GM12878 (cell line): ENCODE results near the gene SKAP1. TPM values are rescaled to one million over a fixed set of nuclear protein-coding genes. Genes with fewer than 3 reads are reported as not detected.

Experiments used
- ATAC-seq: fragments of 200-7000 bp; cut with Tn5 transposase; 3 replicates; pipeline ENCODE4 v1.9.1; 2020; ENCODE audit warnings: mild to moderate bottlenecking, moderate library complexity
- BruUV-seq: library from RNA; stranded (reverse); fragments of 400-500 nt; replicated peaks from 2 replicates; lab custom pipeline; 2021; lab: Mats Ljungman, UMichigan
- CTCF ChIA-PET: fragments of 300-600 bp; sonication (Branson Sonifier 250); formaldehyde crosslinking; extraction: SDS; loops from one replicate; lab custom pipeline; 2021; ENCODE audit warnings: inconsistent platforms; lab: Yijun Ruan, JAX
- POLR2A ChIA-PET: fragments of 350-600 bp; formaldehyde crosslinking; extraction: SDS; loops from one replicate; lab custom pipeline; 2021; ENCODE audit warnings: inconsistent platforms; lab: Charles Lee
- RAD21 ChIA-PET: fragments of 300-600 bp; sonication (Branson Sonifier 250); formaldehyde crosslinking; loops from one replicate; lab custom pipeline; 2023; ENCODE audit warnings: antibody characterized with exemption; ENCODE audit not compliant: unreplicated experiment; lab: Charles Lee
- SMC1A ChIA-PET: fragments of 300-600 bp; sonication (Branson Sonifier 250); formaldehyde crosslinking; loops from one replicate; lab custom pipeline; 2023; ENCODE audit not compliant: unreplicated experiment, uncharacterized antibody; lab: Charles Lee
- DNase-seq: peaks from one replicate; pipeline ENCODE4 v3.0.0-alpha.2; 2011; ENCODE audit warnings: low read depth, low spot score
- FAIRE-seq: peaks from 3 replicates; lab custom pipeline; 2011; peaks lifted over from hg19 to GRCh38; lab: Jason Lieb, UNC
- H2AFZ ChIP-seq: 2 replicates; pipeline ENCODE4 v1.6.0; 2011; ENCODE audit warnings: low read depth, low read length, control low read depth; ENCODE audit not compliant: control insufficient read depth
- H3K27ac ChIP-seq: 2 replicates; pipeline ENCODE4 v1.5.1; 2011; ENCODE audit warnings: control low read depth; ENCODE audit not compliant: control insufficient read depth, insufficient read depth
- H3K27me3 ChIP-seq, 2 experiments: replicated peaks in 1 of 2; 2 replicates each; pipeline versions ENCODE4 v1.6.0 to v1.6.1; 2011; ENCODE audit warnings: low read length in 1 of 2; ENCODE audit not compliant: control insufficient read depth in 2 of 2, insufficient read depth in 2 of 2
- H3K36me3 ChIP-seq, 2 experiments: 2 replicates each; pipeline ENCODE4 v1.5.1; 2011; ENCODE audit warnings: low read length in 1 of 2; ENCODE audit not compliant: control insufficient read depth in 2 of 2, insufficient read depth in 2 of 2
- H3K4me1 ChIP-seq: 2 replicates; pipeline ENCODE4 v1.6.1; 2011; ENCODE audit warnings: mild to moderate bottlenecking, low read length, moderate library complexity, mixed read lengths; ENCODE audit not compliant: control insufficient read depth, insufficient read depth
- H3K4me2 ChIP-seq: 2 replicates; pipeline ENCODE4 v1.6.0; 2011; ENCODE audit warnings: control low read depth; ENCODE audit not compliant: control insufficient read depth, insufficient read depth
- H3K4me3 ChIP-seq: fragments of 200-600 bp; sonication (generic); 2 replicates; pipeline ENCODE4 v1.5.1; 2016
- H3K79me2 ChIP-seq: 2 replicates; pipeline ENCODE4 v1.6.0; 2011; ENCODE audit warnings: low read length; ENCODE audit not compliant: control insufficient read depth, insufficient read depth
- H3K9ac ChIP-seq: 2 replicates; pipeline ENCODE4 v1.8.0; 2011; ENCODE audit warnings: low read length, control low read depth, mixed read lengths; ENCODE audit not compliant: control insufficient read depth, insufficient read depth
- H3K9me3 ChIP-seq: replicated peaks from 3 replicates; pipeline ENCODE4 v1.5.1; 2011; ENCODE audit warnings: mild to moderate bottlenecking, low read length; ENCODE audit not compliant: control insufficient read depth, insufficient read depth
- H4K20me1 ChIP-seq: 2 replicates; pipeline ENCODE4 v1.6.0; 2011; ENCODE audit not compliant: control insufficient read depth, insufficient read depth
- BRCA1 ChIP-seq: IDR thresholded peaks from 2 replicates; pipeline ENCODE4 v1.6.1; 2011; ENCODE audit warnings: low read depth, low read length, improper control_type of control experiment
- FOXM1 ChIP-seq: IDR thresholded peaks from 2 replicates; pipeline ENCODE4 v1.6.1; 2012; ENCODE audit warnings: low read depth, mild to moderate bottlenecking, inconsistent platforms, low read length, moderate library complexity
- IKZF1 ChIP-seq: fragments of 450-650 bp; conservative IDR thresholded peaks from 2 replicates; pipeline ENCODE4 v1.6.1; 2017; ENCODE audit warnings: antibody characterized with exemption, mild to moderate bottlenecking
- IRF4 ChIP-seq: IDR thresholded peaks from 2 replicates; pipeline ENCODE4 v1.6.1; 2011; ENCODE audit warnings: low read depth, low read length
- JUND ChIP-seq: IDR thresholded peaks from 2 replicates; pipeline ENCODE4 v1.6.1; 2012; ENCODE audit warnings: low read depth, mild to moderate bottlenecking, low read length, improper control_type of control experiment, moderate library complexity
- RAD21 ChIP-seq: IDR thresholded peaks from 2 replicates; pipeline ENCODE4 v1.6.1; 2011; ENCODE audit warnings: mild to moderate bottlenecking, low read depth, low read length, moderate library complexity; ENCODE audit not compliant: insufficient read depth
- SMAD1 ChIP-seq: fragments of 450-650 bp; IDR thresholded peaks from 2 replicates; pipeline ENCODE4 v1.6.1; 2018; ENCODE audit warnings: mild to moderate bottlenecking, low read depth; ENCODE audit not compliant: partially characterized antibody
- SP1 ChIP-seq: IDR thresholded peaks from one replicate; pipeline ENCODE4 v1.6.1; 2011; ENCODE audit warnings: low read depth, low read length
- WGBS: methylation state at CpG from one replicate; pipeline ENCODE4 v1.1.6; 2016; ENCODE audit warnings: low lambda C conversion rate; ENCODE audit not compliant: insufficient replicate concordance, insufficient coverage; ENCODE audit errors: missing lambda C conversion rate; 5-methylcytosine and 5-hydroxymethylcytosine counted together
- in situ Hi-C: fragments of 300-500 bp; cut with MboI; formaldehyde crosslinking; loops from 9 replicates; pipeline ENCODE4 v1.14.3; 2018; ENCODE audit warnings: mixed read lengths
- intact Hi-C: fragments of 100-400 bp; cut with micrococcal nuclease; formaldehyde crosslinking; loops from one replicate; pipeline ENCODE4 v1.14.2; 2022; ENCODE audit not compliant: unreplicated experiment
- polyA plus RNA-seq, 11 experiments: library from polyadenylated mRNA; depleted of rRNA in 4 of 11; unstranded in 6 of 11; stranded (reverse) in 5 of 11; fragments of >200 nt; fragmentation: Nextera tagmentation in 4 of 11; fragmentation: Illumina TruSeq in 1 of 11; extraction: Ambion mirVana in 4 of 11; extraction: Trizol in 1 of 11; gene quantifications; 1 replicate in 1 of 11; 2 replicates in 10 of 11; pipeline versions ENCODE4 v1.2.1 to v1.2.3, GENCODE V29; 2011 to 2016; ENCODE audit warnings: inconsistent platforms in 2 of 11, missing spikeins in 2 of 11, low read depth in 1 of 11
- total RNA-seq, 4 experiments: library from RNA; depleted of rRNA in 3 of 4; stranded (reverse); fragments of >200 nt in 3 of 4; fragmentation: Illumina TruSeq in 1 of 4; extraction: Trizol in 1 of 4; gene quantifications; 2 replicates each; pipeline versions ENCODE4 v1.2.1 to v1.2.3, GENCODE V29; 2013 to 2021
- TF ChIP-seq, protein P1 (sequence below): IDR thresholded peaks from 2 replicates; pipeline ENCODE4 v1.6.1; 2012; ENCODE audit warnings: improper control_type of control experiment, low read depth, low read length; ENCODE audit not compliant: insufficient replicate concordance
- TF ChIP-seq, protein P2 (sequence below): fragments of 450-650 bp; IDR thresholded peaks from 2 replicates; pipeline ENCODE4 v1.6.1; 2016; ENCODE audit warnings: mild to moderate bottlenecking
- TF ChIP-seq, protein P3 (sequence below): fragments of 450-650 bp; IDR thresholded peaks from 2 replicates; pipeline ENCODE4 v1.6.1; 2017; ENCODE audit warnings: mild to moderate bottlenecking, moderate library complexity
- TF ChIP-seq, protein P4 (sequence below): IDR thresholded peaks from 2 replicates; pipeline ENCODE4 v1.6.1; 2011; ENCODE audit warnings: borderline replicate concordance, low read depth, mild to moderate bottlenecking, moderate library complexity, mixed read lengths, low read length; ENCODE audit not compliant: insufficient read depth; ENCODE audit errors: extremely low read length

Gene SKAP1
- total and polyA plus RNA-seq, 10 of the 15 experiments (the other 5 are each of a cell fraction or from before 2014, with no cell fraction given) = 17.1 to 97.6 (median 35.9) TPM

DNA sequence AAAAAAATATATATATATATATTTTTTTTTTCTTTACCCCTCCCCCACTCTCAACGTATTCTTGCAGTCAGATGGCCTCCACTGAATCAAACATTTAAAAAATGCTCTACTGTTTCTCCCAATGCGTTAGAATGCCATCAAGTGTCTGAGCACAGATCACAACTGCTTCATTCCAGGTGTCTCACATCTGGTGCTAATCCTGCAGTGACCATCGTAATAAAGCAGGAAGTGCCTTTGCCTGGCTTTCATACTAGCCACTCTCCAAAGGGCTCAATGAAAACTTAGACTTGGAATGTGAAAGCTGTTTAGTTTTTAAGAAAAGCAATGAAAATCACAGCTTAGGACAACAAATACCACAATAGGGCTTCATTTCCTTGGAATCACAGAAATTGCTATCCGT, 37.2 kb downstream of the SKAP1 start:
- H3K36me3 ChIP-seq = peaks cover 2 to 4% of the 10 kb centered on the region in 2 experiments; a peak in 3 of 4 replicates
- ChIA-PET POLR2A (interaction anchor here (1.2 kb wide), 1 partner anchor 16 kb away, joined by 4 read pairs; no protein-coding TSS in a partner anchor), SMC1A (interaction anchor here (0.7 to 2.4 kb wide), 12 partner anchors 8 to 64 kb away, joined by 3 to 10 read pairs (median 3); no protein-coding TSS in a partner anchor), CTCF (interaction anchor here (1.4 to 3.8 kb wide), 4 partner anchors 9 to 57 kb away, joined by 3 to 15 read pairs (median 4); no protein-coding TSS in a partner anchor), RAD21 (interaction anchor here (1.1 to 2.6 kb wide), 6 partner anchors 9 to 90 kb away, joined by 3 to 10 read pairs (median 4); no protein-coding TSS in a partner anchor)
- in situ Hi-C loops (no loop called here), intact Hi-C loops (no loop called here)
- no peaks in the 10 kb centered on the region for H3K9me3 ChIP-seq
- no peaks in the 10 kb centered on the region for H4K20me1 ChIP-seq
- FAIRE-seq (no peak), ATAC-seq (no peak), DNase-seq (no peak)
- no peak overlapping the region for H3K9ac ChIP-seq
- H3K4me2 ChIP-seq = no peak overlapping the region
- WGBS = 86% methylated on average over 4 of the region's 4 CpGs
- H3K4me1 ChIP-seq = peaks cover 3% of the 10 kb centered on the region; the same call in 1 of the 2 replicates
- no peaks in the 10 kb centered on the region for H3K27me3 ChIP-seq
- no peak overlapping the region for H2AFZ ChIP-seq
- no peaks in the 10 kb centered on the region for H3K79me2 ChIP-seq
- H3K27ac ChIP-seq = no peak overlapping the region
- no peak overlapping the region for H3K4me3 ChIP-seq
- no TSS peak for BruUV-seq
- no peak for TF ChIP-seq JUND
- TF ChIP-seq, protein P1, sequence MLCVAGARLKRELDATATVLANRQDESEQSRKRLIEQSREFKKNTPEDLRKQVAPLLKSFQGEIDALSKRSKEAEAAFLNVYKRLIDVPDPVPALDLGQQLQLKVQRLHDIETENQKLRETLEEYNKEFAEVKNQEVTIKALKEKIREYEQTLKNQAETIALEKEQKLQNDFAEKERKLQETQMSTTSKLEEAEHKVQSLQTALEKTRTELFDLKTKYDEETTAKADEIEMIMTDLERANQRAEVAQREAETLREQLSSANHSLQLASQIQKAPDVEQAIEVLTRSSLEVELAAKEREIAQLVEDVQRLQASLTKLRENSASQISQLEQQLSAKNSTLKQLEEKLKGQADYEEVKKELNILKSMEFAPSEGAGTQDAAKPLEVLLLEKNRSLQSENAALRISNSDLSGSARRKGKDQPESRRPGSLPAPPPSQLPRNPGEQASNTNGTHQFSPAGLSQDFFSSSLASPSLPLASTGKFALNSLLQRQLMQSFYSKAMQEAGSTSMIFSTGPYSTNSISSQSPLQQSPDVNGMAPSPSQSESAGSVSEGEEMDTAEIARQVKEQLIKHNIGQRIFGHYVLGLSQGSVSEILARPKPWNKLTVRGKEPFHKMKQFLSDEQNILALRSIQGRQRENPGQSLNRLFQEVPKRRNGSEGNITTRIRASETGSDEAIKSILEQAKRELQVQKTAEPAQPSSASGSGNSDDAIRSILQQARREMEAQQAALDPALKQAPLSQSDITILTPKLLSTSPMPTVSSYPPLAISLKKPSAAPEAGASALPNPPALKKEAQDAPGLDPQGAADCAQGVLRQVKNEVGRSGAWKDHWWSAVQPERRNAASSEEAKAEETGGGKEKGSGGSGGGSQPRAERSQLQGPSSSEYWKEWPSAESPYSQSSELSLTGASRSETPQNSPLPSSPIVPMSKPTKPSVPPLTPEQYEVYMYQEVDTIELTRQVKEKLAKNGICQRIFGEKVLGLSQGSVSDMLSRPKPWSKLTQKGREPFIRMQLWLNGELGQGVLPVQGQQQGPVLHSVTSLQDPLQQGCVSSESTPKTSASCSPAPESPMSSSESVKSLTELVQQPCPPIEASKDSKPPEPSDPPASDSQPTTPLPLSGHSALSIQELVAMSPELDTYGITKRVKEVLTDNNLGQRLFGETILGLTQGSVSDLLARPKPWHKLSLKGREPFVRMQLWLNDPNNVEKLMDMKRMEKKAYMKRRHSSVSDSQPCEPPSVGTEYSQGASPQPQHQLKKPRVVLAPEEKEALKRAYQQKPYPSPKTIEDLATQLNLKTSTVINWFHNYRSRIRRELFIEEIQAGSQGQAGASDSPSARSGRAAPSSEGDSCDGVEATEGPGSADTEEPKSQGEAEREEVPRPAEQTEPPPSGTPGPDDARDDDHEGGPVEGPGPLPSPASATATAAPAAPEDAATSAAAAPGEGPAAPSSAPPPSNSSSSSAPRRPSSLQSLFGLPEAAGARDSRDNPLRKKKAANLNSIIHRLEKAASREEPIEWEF = no peak
- TF ChIP-seq RAD21 = no peak
- no peak for TF ChIP-seq BRCA1
- TF ChIP-seq IKZF1 = no peak
- no peak for TF ChIP-seq IRF4
- TF ChIP-seq, protein P2, sequence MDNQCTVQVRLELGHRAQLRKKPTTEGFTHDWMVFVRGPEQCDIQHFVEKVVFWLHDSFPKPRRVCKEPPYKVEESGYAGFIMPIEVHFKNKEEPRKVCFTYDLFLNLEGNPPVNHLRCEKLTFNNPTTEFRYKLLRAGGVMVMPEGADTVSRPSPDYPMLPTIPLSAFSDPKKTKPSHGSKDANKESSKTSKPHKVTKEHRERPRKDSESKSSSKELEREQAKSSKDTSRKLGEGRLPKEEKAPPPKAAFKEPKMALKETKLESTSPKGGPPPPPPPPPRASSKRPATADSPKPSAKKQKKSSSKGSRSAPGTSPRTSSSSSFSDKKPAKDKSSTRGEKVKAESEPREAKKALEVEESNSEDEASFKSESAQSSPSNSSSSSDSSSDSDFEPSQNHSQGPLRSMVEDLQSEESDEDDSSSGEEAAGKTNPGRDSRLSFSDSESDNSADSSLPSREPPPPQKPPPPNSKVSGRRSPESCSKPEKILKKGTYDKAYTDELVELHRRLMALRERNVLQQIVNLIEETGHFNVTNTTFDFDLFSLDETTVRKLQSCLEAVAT = no peak
- TF ChIP-seq, protein P3, sequence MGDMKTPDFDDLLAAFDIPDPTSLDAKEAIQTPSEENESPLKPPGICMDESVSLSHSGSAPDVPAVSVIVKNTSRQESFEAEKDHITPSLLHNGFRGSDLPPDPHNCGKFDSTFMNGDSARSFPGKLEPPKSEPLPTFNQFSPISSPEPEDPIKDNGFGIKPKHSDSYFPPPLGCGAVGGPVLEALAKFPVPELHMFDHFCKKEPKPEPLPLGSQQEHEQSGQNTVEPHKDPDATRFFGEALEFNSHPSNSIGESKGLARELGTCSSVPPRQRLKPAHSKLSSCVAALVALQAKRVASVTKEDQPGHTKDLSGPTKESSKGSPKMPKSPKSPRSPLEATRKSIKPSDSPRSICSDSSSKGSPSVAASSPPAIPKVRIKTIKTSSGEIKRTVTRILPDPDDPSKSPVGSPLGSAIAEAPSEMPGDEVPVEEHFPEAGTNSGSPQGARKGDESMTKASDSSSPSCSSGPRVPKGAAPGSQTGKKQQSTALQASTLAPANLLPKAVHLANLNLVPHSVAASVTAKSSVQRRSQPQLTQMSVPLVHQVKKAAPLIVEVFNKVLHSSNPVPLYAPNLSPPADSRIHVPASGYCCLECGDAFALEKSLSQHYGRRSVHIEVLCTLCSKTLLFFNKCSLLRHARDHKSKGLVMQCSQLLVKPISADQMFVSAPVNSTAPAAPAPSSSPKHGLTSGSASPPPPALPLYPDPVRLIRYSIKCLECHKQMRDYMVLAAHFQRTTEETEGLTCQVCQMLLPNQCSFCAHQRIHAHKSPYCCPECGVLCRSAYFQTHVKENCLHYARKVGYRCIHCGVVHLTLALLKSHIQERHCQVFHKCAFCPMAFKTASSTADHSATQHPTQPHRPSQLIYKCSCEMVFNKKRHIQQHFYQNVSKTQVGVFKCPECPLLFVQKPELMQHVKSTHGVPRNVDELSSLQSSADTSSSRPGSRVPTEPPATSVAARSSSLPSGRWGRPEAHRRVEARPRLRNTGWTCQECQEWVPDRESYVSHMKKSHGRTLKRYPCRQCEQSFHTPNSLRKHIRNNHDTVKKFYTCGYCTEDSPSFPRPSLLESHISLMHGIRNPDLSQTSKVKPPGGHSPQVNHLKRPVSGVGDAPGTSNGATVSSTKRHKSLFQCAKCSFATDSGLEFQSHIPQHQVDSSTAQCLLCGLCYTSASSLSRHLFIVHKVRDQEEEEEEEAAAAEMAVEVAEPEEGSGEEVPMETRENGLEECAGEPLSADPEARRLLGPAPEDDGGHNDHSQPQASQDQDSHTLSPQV = no peak
- TF ChIP-seq FOXM1 = no peak
- TF ChIP-seq SMAD1 = no peak
- TF ChIP-seq, protein P4, sequence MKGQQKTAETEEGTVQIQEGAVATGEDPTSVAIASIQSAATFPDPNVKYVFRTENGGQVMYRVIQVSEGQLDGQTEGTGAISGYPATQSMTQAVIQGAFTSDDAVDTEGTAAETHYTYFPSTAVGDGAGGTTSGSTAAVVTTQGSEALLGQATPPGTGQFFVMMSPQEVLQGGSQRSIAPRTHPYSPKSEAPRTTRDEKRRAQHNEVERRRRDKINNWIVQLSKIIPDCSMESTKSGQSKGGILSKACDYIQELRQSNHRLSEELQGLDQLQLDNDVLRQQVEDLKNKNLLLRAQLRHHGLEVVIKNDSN = no peak
- no peak for TF ChIP-seq SP1
